ENCODE data around the gene IGLON5.

DNA sequence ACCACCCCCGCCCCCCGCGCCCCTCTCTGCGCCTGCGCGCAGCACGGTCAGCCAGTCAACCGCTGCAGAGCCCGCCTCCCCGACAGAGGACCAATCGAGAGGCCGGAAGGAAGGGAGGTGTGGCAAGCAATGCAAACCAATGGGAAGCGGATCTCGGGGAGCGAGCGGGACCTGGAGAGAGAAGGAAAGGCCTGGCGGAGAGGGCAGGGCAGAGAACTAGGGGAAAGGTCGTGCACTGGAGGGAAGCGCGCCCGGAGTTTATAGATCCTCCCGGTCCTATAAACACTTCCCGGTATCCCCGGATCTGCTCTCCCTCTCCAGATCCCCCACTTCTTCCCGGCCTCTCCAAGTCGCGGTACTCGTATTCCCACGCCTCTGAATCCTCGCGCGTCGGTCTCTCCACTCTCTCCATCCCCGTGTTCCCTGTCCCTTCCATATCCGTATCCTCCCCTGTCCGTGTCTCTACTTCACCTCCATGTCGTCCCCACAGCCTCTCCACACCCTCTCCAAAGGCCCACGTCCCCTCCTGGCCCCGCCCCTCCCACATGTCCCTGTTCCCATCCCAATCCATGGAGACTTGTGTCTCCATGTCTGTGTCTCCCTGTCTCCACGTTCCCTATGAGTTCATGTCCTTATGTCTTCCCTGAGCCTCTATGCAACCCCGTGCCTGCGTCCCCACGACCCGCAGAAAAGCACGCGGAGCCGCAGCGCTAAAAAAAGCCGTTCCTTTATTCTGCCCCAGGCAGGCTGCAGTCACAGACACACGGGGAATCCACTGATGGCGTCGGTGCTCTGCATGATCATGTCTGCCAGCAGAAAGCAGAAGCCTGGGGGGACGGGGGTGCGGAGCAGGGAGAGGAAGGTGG, 55.2 kb downstream of the IGLON5 start:
- TF ChIP-seq, protein P1, sequence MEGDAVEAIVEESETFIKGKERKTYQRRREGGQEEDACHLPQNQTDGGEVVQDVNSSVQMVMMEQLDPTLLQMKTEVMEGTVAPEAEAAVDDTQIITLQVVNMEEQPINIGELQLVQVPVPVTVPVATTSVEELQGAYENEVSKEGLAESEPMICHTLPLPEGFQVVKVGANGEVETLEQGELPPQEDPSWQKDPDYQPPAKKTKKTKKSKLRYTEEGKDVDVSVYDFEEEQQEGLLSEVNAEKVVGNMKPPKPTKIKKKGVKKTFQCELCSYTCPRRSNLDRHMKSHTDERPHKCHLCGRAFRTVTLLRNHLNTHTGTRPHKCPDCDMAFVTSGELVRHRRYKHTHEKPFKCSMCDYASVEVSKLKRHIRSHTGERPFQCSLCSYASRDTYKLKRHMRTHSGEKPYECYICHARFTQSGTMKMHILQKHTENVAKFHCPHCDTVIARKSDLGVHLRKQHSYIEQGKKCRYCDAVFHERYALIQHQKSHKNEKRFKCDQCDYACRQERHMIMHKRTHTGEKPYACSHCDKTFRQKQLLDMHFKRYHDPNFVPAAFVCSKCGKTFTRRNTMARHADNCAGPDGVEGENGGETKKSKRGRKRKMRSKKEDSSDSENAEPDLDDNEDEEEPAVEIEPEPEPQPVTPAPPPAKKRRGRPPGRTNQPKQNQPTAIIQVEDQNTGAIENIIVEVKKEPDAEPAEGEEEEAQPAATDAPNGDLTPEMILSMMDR (IDR thresholded peaks at IDR 0.05), result no peak
- TF ChIP-seq POLR2AphosphoS5 (IDR thresholded peaks at IDR 0.05), result peak; percentile 98

Measured in prostate gland (tissue), 2 donors.